Brain pericyte (primary cell): ENCODE results near the gene GREB1L.

Experiments used
- DNase-seq: peaks from one replicate; pipeline ENCODE4 v3.0.0-alpha.2; 2012; ENCODE audit warnings: low read depth, low spot score

GREB1L gene

GRCh38 chr18:21559195-21559594, 317.2 kb downstream of the GREB1L start:
- no peak for DNase-seq

GRCh38 chr18:21571772-21572171, 329.7 kb downstream of the GREB1L start:
- DNase-seq = no peak
